ENCODE results near the gene R3HDML. TPM values are rescaled to one million over a fixed set of nuclear protein-coding genes. Genes with fewer than 3 reads are reported as not detected.

R3HDML gene
- total and polyA plus RNA-seq, 2 of the 13 experiments (the other 11 are each of a cell fraction or from before 2014, with no cell fraction given) = not detected

- TF ChIP-seq, protein P1, sequence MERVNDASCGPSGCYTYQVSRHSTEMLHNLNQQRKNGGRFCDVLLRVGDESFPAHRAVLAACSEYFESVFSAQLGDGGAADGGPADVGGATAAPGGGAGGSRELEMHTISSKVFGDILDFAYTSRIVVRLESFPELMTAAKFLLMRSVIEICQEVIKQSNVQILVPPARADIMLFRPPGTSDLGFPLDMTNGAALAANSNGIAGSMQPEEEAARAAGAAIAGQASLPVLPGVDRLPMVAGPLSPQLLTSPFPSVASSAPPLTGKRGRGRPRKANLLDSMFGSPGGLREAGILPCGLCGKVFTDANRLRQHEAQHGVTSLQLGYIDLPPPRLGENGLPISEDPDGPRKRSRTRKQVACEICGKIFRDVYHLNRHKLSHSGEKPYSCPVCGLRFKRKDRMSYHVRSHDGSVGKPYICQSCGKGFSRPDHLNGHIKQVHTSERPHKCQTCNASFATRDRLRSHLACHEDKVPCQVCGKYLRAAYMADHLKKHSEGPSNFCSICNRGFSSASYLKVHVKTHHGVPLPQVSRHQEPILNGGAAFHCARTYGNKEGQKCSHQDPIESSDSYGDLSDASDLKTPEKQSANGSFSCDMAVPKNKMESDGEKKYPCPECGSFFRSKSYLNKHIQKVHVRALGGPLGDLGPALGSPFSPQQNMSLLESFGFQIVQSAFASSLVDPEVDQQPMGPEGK (CRISPR knock-in tag; IDR thresholded peaks at IDR 0.05) = peak; percentile 23; the same call in 1 of the 2 replicates
- peak; percentile 65; the same call in 1 of the 2 replicates for TF ChIP-seq POLR2G (IDR thresholded peaks at IDR 0.05; ENCODE audit: low read depth, low read length)
- TF ChIP-seq, protein P2, sequence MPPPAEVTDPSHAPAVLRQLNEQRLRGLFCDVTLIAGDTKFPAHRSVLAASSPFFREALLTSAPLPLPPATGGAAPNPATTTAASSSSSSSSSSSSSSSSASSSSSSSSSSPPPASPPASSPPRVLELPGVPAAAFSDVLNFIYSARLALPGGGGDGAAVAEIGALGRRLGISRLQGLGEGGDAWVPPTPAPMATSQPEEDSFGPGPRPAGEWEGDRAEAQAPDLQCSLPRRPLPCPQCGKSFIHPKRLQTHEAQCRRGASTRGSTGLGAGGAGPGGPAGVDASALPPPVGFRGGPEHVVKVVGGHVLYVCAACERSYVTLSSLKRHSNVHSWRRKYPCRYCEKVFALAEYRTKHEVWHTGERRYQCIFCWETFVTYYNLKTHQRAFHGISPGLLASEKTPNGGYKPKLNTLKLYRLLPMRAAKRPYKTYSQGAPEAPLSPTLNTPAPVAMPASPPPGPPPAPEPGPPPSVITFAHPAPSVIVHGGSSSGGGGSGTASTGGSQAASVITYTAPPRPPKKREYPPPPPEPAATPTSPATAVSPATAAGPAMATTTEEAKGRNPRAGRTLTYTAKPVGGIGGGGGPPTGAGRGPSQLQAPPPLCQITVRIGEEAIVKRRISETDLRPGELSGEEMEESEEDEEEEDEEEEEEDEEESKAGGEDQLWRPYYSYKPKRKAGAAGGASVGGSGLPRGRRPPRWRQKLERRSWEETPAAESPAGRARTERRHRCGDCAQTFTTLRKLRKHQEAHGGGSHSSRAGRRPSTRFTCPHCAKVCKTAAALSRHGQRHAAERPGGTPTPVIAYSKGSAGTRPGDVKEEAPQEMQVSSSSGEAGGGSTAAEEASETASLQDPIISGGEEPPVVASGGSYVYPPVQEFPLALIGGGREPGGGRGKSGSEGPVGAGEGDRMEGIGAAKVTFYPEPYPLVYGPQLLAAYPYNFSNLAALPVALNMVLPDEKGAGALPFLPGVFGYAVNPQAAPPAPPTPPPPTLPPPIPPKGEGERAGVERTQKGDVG (CRISPR knock-in tag; IDR thresholded peaks at IDR 0.05; ENCODE audit: borderline replicate concordance) = peak; percentile 72; the same call in 1 of the 2 replicates
- no peak for TF ChIP-seq SKIL (CRISPR knock-in tag; IDR thresholded peaks at IDR 0.05; ENCODE audit: borderline replicate concordance)
- peak; percentile 49; the same call in 1 of the 2 replicates for TF ChIP-seq ZNF101 (CRISPR knock-in tag; IDR thresholded peaks at IDR 0.05; ENCODE audit: borderline replicate concordance, low read depth)
- 0 out of 4 replicates have a peak, but pooled peaks of 1 of the 2 experiments have one; percentile 25 for TF ChIP-seq HMGXB4 (CRISPR knock-in tag; IDR thresholded peaks at IDR 0.05; ENCODE audit: borderline replicate concordance in 1 of 2, low read depth in 1 of 2)
- TF ChIP-seq, protein P3, sequence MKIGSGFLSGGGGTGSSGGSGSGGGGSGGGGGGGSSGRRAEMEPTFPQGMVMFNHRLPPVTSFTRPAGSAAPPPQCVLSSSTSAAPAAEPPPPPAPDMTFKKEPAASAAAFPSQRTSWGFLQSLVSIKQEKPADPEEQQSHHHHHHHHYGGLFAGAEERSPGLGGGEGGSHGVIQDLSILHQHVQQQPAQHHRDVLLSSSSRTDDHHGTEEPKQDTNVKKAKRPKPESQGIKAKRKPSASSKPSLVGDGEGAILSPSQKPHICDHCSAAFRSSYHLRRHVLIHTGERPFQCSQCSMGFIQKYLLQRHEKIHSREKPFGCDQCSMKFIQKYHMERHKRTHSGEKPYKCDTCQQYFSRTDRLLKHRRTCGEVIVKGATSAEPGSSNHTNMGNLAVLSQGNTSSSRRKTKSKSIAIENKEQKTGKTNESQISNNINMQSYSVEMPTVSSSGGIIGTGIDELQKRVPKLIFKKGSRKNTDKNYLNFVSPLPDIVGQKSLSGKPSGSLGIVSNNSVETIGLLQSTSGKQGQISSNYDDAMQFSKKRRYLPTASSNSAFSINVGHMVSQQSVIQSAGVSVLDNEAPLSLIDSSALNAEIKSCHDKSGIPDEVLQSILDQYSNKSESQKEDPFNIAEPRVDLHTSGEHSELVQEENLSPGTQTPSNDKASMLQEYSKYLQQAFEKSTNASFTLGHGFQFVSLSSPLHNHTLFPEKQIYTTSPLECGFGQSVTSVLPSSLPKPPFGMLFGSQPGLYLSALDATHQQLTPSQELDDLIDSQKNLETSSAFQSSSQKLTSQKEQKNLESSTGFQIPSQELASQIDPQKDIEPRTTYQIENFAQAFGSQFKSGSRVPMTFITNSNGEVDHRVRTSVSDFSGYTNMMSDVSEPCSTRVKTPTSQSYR (CRISPR knock-in tag; IDR thresholded peaks at IDR 0.05; ENCODE audit: borderline replicate concordance) = no peak
- no peak for TF ChIP-seq POLR2AphosphoS2 (IDR thresholded peaks at IDR 0.05; ENCODE audit: low read depth, low read length)
- 0 out of 2 replicates have a peak, but pooled peaks have one; percentile 9 for TF ChIP-seq JUND (CRISPR knock-in tag; IDR thresholded peaks at IDR 0.05)
- peak; percentile 60; the same call in 1 of the 2 replicates for TF ChIP-seq ZNF746 (CRISPR knock-in tag; IDR thresholded peaks at IDR 0.05)
- peak; percentile 18; the same call in 1 of the 2 replicates for TF ChIP-seq KMT2B (CRISPR knock-in tag; IDR thresholded peaks at IDR 0.05)
- TF ChIP-seq NFYC (CRISPR knock-in tag; IDR thresholded peaks at IDR 0.05) = 0 out of 2 replicates have a peak, but pooled peaks have one; percentile 8
- TF ChIP-seq RARA (CRISPR knock-in tag; IDR thresholded peaks at IDR 0.05) = 0 out of 2 replicates have a peak, but pooled peaks have one; percentile 23
These were observed 58.9 kb downstream of the R3HDML start (continued) for GRCh38 chr20:44395461-44396340.

All from HepG2 (cell line).